ENCODE results near the gene MEIS1.

DNA sequence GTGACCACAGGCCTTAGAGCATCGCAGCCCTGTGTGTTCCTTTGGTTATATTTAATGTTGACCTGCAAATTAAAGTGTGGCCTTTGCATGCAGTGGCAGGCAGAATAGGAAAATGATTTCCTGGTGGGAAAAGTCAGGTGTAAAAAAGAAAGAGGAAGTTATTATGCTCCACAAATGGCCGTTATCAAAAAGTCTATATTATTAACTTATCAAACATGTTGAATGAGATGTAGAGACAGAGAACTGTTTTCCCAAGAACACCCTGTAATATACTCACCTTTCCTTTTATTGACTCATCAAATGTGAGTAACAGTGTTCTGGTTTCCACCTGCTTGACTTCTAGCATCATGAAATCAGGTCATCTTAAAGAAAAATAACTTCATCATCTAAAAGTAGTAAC is 35.3 kb downstream of the MEIS1 start:
- TF ChIP-seq POLR2AphosphoS5 (IDR thresholded peaks at IDR 0.05; ENCODE audit: insufficient read depth, low read depth, low read length) (no peak), EZH2 (IDR thresholded peaks at IDR 0.05; ENCODE audit: borderline replicate concordance, low read depth, low read length, severe bottlenecking) (no peak), MYC (IDR thresholded peaks at IDR 0.05; ENCODE audit: low read depth, low read length) (no peak)
- TF ChIP-seq, protein P1, sequence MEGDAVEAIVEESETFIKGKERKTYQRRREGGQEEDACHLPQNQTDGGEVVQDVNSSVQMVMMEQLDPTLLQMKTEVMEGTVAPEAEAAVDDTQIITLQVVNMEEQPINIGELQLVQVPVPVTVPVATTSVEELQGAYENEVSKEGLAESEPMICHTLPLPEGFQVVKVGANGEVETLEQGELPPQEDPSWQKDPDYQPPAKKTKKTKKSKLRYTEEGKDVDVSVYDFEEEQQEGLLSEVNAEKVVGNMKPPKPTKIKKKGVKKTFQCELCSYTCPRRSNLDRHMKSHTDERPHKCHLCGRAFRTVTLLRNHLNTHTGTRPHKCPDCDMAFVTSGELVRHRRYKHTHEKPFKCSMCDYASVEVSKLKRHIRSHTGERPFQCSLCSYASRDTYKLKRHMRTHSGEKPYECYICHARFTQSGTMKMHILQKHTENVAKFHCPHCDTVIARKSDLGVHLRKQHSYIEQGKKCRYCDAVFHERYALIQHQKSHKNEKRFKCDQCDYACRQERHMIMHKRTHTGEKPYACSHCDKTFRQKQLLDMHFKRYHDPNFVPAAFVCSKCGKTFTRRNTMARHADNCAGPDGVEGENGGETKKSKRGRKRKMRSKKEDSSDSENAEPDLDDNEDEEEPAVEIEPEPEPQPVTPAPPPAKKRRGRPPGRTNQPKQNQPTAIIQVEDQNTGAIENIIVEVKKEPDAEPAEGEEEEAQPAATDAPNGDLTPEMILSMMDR (IDR thresholded peaks at IDR 0.05; ENCODE audit: extremely low read depth in 1 of 2, insufficient read depth in 1 of 2, low read depth in 1 of 2, low read length in 2 of 2) = no peak

Data from endothelial cell of umbilical vein (primary cell).